Muscle layer of colon (tissue), 2 donors: ENCODE data around the gene KRTAP4-2.
"Not testable (repeated sequence)": the region's sequence is repeated elsewhere in the genome, so short reads cannot be mapped to it uniquely, and the experiment has no call there.

Source experiments
- H3K27ac ChIP-seq: one replicate; pipeline ENCODE4 v1.7.0; 2013; ENCODE audit warnings: low read depth, mild to moderate bottlenecking, low read length, moderate library complexity
- H3K27me3 ChIP-seq, 2 donors: one replicate each; pipeline ENCODE4 v1.7.0; 2013; ENCODE audit warnings: low read length in 2 of 2, mild to moderate bottlenecking in 2 of 2; ENCODE audit not compliant: insufficient read depth in 2 of 2, control insufficient read depth in 1 of 2
- H3K36me3 ChIP-seq: one replicate; pipeline ENCODE4 v1.7.0; 2013; ENCODE audit warnings: mild to moderate bottlenecking, low read length; ENCODE audit not compliant: insufficient read depth
- H3K4me1 ChIP-seq: one replicate; pipeline ENCODE4 v1.7.0; 2013; ENCODE audit warnings: mild to moderate bottlenecking, low read length; ENCODE audit not compliant: insufficient read depth
- H3K4me3 ChIP-seq, 2 donors: one replicate each; pipeline ENCODE4 v1.7.0; 2013; ENCODE audit warnings: low read length in 2 of 2, low read depth in 1 of 2, mild to moderate bottlenecking in 1 of 2, moderate library complexity in 1 of 2
- H3K9ac ChIP-seq: one replicate; pipeline ENCODE4 v1.7.0; 2013; ENCODE audit warnings: low read length
- H3K9me3 ChIP-seq: one replicate; pipeline ENCODE4 v1.7.0; 2013; ENCODE audit warnings: mild to moderate bottlenecking, low read length
- donor health status: abdominal sarcoma.
- donor health status: Adenocarcinoma of cecum.

Gene KRTAP4-2

GRCh38 chr17:41160190-41160589 lies 17.8 kb downstream of the KRTAP4-2 start:
- H3K9ac ChIP-seq, H3K9me3 ChIP-seq, H3K36me3 ChIP-seq, H3K4me3 ChIP-seq, H3K27ac ChIP-seq, H3K27me3 ChIP-seq, H3K4me1 ChIP-seq: not testable (repeated sequence)

DNA sequence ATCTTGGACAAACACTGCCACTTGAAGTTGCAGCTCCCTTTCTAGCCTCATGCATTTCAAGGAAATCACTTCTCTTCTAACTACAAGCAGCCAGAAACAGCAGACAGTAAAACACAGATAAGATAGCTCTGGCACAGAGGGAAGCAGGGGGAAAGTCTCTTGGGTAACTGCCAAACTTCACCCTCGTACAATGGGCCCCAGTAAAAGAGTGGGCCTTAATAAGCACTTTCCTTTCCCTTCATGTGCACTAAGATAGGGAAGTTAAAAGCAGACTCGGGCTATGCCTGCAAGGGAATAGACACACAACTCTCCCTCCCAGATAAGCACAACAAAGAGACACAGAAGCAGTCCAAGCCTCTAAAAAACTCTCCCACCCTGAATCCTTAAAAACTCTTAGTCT lies 24.2 kb downstream of the KRTAP4-2 start:
- H3K27me3 ChIP-seq, result no peaks in the 10 kb centered on the region
- no peaks in the 10 kb centered on the region for H3K9me3 ChIP-seq
- no peaks in the 10 kb centered on the region for H3K36me3 ChIP-seq
- no peak overlapping the region for H3K9ac ChIP-seq
- no peak overlapping the region for H3K27ac ChIP-seq
- H3K4me1 ChIP-seq, result no peaks in the 10 kb centered on the region
- no peak overlapping the region for H3K4me3 ChIP-seq

- Histone ChIP-seq H3K27ac (no peak overlapping the region), H3K9ac (no peak overlapping the region), H3K9me3 (no peaks in the 10 kb centered on the region), H3K36me3 (no peaks in the 10 kb centered on the region), H3K4me3 (no peak overlapping the region), H3K4me1 (no peaks in the 10 kb centered on the region), H3K27me3 (no peaks in the 10 kb centered on the region)
Observed at GRCh38 chr17:41151525-41151924, 26.5 kb downstream of the KRTAP4-2 start.

DNA sequence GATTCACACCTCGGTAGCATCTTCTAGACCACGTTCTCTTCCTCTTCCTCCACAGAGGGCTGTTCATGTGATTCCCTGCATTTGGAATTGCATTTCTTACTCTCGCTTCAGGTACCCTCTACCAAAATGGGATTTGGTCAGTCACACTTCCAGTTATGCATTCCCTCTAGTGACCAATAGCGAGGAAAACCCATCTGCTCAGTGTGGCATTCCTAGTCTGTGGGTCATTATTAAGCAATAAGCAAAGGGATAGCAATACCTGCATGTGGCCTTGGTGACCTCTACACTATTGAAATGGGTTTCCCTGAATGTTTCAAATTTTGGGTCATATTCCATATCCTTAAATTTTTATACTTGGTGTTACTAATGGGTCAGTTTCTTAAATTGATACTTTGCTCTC lies 28.0 kb downstream of the KRTAP4-2 start:
- Histone ChIP-seq H3K27me3 (no peaks in the 10 kb centered on the region), H3K27ac (no peak overlapping the region), H3K9ac (no peak overlapping the region), H3K9me3 (no peaks in the 10 kb centered on the region), H3K4me1 (no peaks in the 10 kb centered on the region), H3K36me3 (no peaks in the 10 kb centered on the region), H3K4me3 (no peak overlapping the region)

- Histone ChIP-seq H3K36me3 (no peaks in the 10 kb centered on the region), H3K4me1 (no peaks in the 10 kb centered on the region), H3K27me3 (no peaks in the 10 kb centered on the region), H3K9ac (no peak within 1 kb of the TSS), H3K27ac (no peak within 1 kb of the TSS), H3K4me3 (no peak within 1 kb of the TSS), H3K9me3 (no peaks in the 10 kb centered on the region)
Observed at GRCh38 chr17:41149652-41149985, 28.4 kb downstream of the KRTAP4-2 start, which contains the start of gene KRTAP4-5. Gene KRTAP4-5, minus strand, starts transcription at chr17:41149825. Its CDS starts 58 bp downstream, at chr17:41149767.

DNA sequence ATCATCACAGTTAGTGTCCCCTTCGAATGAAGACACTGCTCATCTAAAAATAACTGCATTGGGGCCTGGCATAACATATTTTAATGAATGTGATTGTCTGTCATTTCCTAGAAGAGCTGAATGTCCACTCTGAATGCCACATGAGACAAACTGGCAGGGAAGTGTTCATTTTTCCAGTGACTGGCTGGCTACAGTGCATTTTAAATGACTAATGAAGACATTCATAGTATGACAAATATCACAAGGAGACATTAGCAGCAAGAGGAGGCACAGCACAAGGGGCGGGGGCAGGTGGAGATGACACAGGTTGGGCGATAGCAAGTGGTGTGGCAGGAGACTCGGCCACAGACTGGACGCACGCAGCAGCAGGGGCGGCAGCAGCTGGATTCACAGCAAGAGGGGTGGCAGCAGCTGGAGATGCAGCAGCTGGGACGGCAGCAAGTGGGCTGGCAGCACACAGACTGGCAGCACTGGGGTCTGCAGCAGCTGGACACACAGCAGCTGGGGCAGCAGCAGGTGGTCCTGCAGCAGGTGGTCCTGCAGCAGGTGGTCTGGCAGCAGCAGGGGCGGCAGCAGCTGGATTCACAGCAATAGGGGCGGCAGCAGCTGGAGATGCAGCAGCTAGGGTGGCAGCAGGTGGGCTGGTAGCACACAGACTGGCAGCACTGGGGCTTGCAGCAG lies 28.9 kb downstream of the KRTAP4-2 start:
- not testable (repeated sequence) for H3K27me3 ChIP-seq

DNA sequence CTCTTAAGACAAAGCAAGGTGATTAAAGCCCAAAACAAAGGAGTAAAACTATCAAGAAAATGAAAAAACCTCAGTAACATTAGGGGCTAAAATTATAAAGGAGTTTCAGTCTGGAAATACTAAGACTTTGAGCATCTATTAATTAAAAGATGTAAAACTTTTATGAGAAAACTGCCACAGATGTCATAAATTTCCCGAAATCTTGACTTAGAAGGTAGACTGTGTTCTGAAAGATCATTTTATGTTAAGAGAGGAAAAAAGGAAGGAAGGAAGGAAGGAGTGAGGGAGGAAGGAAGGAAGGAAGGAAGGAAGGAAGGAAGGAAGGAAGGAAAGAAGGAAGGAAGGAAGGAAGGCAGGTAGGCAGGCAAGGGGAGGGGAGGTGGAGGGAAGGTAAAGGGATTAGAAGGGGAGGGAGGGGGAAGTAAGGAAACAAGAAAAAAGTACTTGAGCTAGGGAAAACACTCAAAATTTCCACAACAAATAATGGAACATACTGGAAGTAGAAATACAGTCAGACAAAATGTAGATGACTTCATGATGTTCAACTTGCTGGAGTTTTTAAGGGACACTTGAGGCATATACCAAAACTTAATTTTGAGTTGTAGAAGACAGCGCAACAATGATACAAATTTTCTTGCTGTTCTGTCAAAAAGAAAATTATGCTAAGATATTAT lies 30.4 kb downstream of the KRTAP4-2 start:
- Histone ChIP-seq H3K36me3 (no peaks in the 10 kb centered on the region), H3K4me3 (no peak overlapping the region), H3K27ac (no peak overlapping the region), H3K4me1 (no peaks in the 10 kb centered on the region), H3K9me3 (no peaks in the 10 kb centered on the region), H3K9ac (no peak overlapping the region), H3K27me3 (no peaks in the 10 kb centered on the region)

More for the DNA sequence above, 28.9 kb downstream of the KRTAP4-2 start:
- not testable (repeated sequence) for H3K9me3 ChIP-seq, H3K4me3 ChIP-seq, H3K27ac ChIP-seq, H3K4me1 ChIP-seq, H3K9ac ChIP-seq, H3K36me3 ChIP-seq

GRCh38 chr17:41145261-41145660 lies 32.8 kb downstream of the KRTAP4-2 start:
- Histone ChIP-seq H3K9ac (no peak overlapping the region), H3K27ac (no peak overlapping the region), H3K4me1 (no peaks in the 10 kb centered on the region), H3K36me3 (no peaks in the 10 kb centered on the region), H3K9me3 (no peaks in the 10 kb centered on the region), H3K4me3 (no peak overlapping the region), H3K27me3 (no peaks in the 10 kb centered on the region)

DNA sequence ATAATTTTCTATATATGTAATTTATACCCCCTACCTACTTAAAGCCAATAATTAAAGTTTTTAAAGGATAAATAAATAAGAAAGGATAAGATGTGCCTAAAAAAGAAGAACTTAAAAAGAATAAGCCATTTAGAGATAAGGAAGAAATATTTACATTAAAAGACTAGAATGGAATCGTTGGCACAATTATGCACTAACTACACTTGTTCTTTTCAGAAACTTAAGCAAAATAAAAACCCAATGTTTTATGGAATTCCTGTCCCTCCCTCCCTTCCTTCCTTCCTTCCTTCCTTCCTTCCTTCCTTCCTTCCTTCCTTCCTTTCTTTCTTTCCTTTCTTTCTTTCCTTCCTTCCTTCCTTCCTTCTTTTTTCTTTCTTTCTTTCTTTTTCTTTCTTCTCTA lies 33.2 kb downstream of the KRTAP4-2 start:
- H3K27ac ChIP-seq, result no peak overlapping the region
- H3K9me3 ChIP-seq, result no peaks in the 10 kb centered on the region

DNA sequence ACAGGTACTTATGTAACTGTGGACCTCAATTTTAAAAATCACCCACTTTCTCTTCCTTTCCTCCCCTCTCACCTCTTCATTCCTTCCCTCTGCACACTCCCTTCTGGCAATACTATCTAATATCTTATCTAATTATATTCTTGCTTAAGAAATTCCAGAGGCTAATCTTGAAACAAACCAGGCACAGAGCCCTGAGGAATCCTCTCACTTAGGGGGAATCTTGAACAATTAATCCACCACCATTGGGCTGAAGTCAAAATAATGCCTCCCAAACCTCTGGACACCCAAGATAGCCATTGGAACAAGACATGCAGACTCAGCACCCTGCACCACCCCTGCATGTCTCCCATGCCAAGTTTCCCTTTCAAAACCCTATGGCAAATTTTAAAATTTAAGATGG lies 36.7 kb downstream of the KRTAP4-2 start:
- Histone ChIP-seq H3K9me3 (no peaks in the 10 kb centered on the region), H3K27ac (no peak overlapping the region), H3K36me3 (no peaks in the 10 kb centered on the region)

More for the DNA sequence above, 33.2 kb downstream of the KRTAP4-2 start:
- H3K4me3 ChIP-seq, result no peak overlapping the region
- H3K27me3 ChIP-seq, result no peaks in the 10 kb centered on the region
- no peak overlapping the region for H3K9ac ChIP-seq
- no peaks in the 10 kb centered on the region for H3K36me3 ChIP-seq
- no peaks in the 10 kb centered on the region for H3K4me1 ChIP-seq

DNA sequence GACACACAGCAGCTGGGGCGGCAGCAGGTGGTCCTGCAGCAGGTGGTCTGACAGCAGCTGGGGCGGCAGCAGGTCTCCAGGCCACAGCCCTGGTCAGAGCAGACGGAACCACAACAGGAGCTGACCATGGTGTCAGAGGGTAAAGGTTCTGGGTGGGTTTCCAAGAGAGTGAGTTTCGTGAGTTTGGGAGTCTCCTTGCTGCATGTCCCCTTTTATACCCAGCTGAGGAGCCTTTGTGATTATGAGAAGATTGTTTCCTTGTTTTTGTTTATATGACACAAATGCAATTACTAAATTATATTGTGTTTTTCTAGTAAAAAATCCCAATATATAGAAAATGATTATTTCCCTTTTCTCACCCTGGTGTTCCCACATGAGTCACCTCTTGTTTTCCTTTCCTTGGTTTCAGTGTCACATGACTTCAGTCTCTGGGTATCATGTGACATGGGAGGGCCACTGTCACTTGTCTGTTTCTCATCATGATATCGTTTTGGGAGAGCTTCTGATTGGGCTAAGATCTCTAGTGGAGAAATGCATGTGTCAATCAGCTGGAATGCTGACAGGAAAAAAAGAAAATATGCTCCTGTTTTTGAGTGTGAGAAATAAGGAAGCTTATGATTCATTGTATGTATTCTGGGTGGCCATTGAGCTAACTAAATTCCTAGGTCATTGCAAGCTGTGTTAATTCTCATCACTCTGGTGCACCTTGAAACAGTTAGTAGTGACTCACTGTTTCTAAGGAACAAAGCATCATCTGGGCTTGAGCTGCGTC lies 37.5 kb downstream of the KRTAP4-2 start, which contains the start of gene KRTAP4-6:
KRTAP4-6 (minus strand) TSS at position 185 of the 772 bp plus-strand sequence; CDS start at position 128, 57 bp downstream.
- Histone ChIP-seq H3K9me3 (no peaks in the 10 kb centered on the region), H3K4me3 (no peak within 1 kb of the TSS), H3K27ac (no peak within 1 kb of the TSS), H3K27me3 (no peaks in the 10 kb centered on the region), H3K36me3 (no peaks in the 10 kb centered on the region), H3K9ac (no peak within 1 kb of the TSS), H3K4me1 (no peaks in the 10 kb centered on the region)

More for the DNA sequence above, 36.7 kb downstream of the KRTAP4-2 start:
- no peak overlapping the region for H3K9ac ChIP-seq
- H3K27me3 ChIP-seq, result no peaks in the 10 kb centered on the region
- H3K4me3 ChIP-seq, result no peak overlapping the region
- H3K4me1 ChIP-seq, result no peaks in the 10 kb centered on the region
